ENCODE results near the gene IFNB1. TPM values are rescaled to one million over a fixed set of nuclear protein-coding genes. Genes with fewer than 3 reads are reported as not detected.

IFNB1 gene
- total and polyA plus RNA-seq, 2 of the 4 experiments (the other 2 are of a cell fraction) = not detected

- peak overlapping the region; percentile 30; the same call in 1 of the 2 replicates for H3K27ac ChIP-seq (ENCODE audit: insufficient read depth, low read length)
- WGBS, 2 experiments (ENCODE audit: extremely low coverage in 2 of 2, insufficient read length in 1 of 2) = 100% methylated on average over 2 of the region's 6 CpGs; no CpG with 5 or more reads in 1 of the 2 experiments
- TF ChIP-seq MXI1 (IDR thresholded peaks at IDR 0.05; ENCODE audit: borderline replicate concordance, low read depth, low read length) (peak; percentile 53; the same call in 1 of the 2 replicates), RAD21 (IDR thresholded peaks at IDR 0.05; ENCODE audit: low read length) (no peak), SMC3 (IDR thresholded peaks at IDR 0.05; ENCODE audit: low read depth, low read length) (no peak), CEBPB (IDR thresholded peaks at IDR 0.05; ENCODE audit: low read depth, low read length) (peak; percentile 84)
- BruUV-seq (replicated peaks) = no TSS peak
- H3K4me3 ChIP-seq (ENCODE audit: insufficient read depth, low read depth, low read length) = peak overlapping the region; percentile 26; the same call in 1 of the 2 replicates
- ChIA-PET POLR2A (ENCODE audit: unreplicated experiment) (no interaction called here), CTCF (interaction anchor here (0.6 to 0.7 kb wide), 2 partner anchors 14 to 598 kb away, joined by 3 to 4 read pairs; no protein-coding TSS in a partner anchor)
- H3K36me3 ChIP-seq (ENCODE audit: control insufficient read depth, insufficient read depth, low read length) = no peaks in the 10 kb centered on the region
- H3K56ac ChIP-seq (ENCODE audit: extremely low read depth, insufficient read depth, low read length) = no peak overlapping the region
- H4K91ac ChIP-seq (ENCODE audit: insufficient read depth, low read depth, low read length) = no peak overlapping the region
- dilution Hi-C loops (cut with HindIII; ENCODE audit: low sequenced_read_pairs, unreplicated experiment) (no loop called here), in situ Hi-C loops (cut with MboI; ENCODE audit: low sequenced_read_pairs) (no loop called here), intact Hi-C loops (cut with micrococcal nuclease) (no loop called here)
- 0 out of 2 replicates have a peak overlapping the region, but pooled peaks have one; percentile 55 for H3K23ac ChIP-seq (ENCODE audit: low read depth, low read length)
- H3K4me2 ChIP-seq (ENCODE audit: low read depth, low read length) = peak overlapping the region; percentile 87
- H2AFZ ChIP-seq (replicated peaks; ENCODE audit: low read length, poor library complexity) = peak overlapping the region; percentile 58
- H3K9ac ChIP-seq (ENCODE audit: low read depth, low read length) = no peak overlapping the region
- 0 out of 2 replicates have a peak overlapping the region, but pooled peaks have one; percentile 27 for H3K4ac ChIP-seq (ENCODE audit: low read depth, low read length)
- DNase-seq = peak; percentile 61
- peak overlapping the region; percentile 39; the same call in 1 of the 2 replicates for H4K5ac ChIP-seq (ENCODE audit: low read depth, low read length)
- H3K14ac ChIP-seq (replicated peaks; ENCODE audit: low read depth, low read length) = 0 out of 2 replicates have a peak overlapping the region, but pooled peaks have one; percentile 18
- H2BK120ac ChIP-seq (ENCODE audit: low read depth, low read length) = peak overlapping the region; percentile 52
- H4K8ac ChIP-seq (ENCODE audit: low read depth in 2 of 2, low read length in 2 of 2) = peak overlapping the region in 1 of 2 experiments; percentile 84; a peak in 2 of 4 replicates
- H3K4me1 ChIP-seq (ENCODE audit: control insufficient read depth, insufficient read depth, low read length) = peaks cover 3% of the 10 kb centered on the region; the same call in 1 of the 2 replicates
- H3K9me3 ChIP-seq (ENCODE audit: control insufficient read depth, insufficient read depth, low read length) = no peaks in the 10 kb centered on the region
- H2BK20ac ChIP-seq (ENCODE audit: low read depth, low read length) = no peak overlapping the region
- H3K27me3 ChIP-seq (ENCODE audit: control insufficient read depth, insufficient read depth, low read length) = peaks cover under 1% of the 10 kb centered on the region; the same call in 1 of the 2 replicates
- no peak overlapping the region for H2BK15ac ChIP-seq (ENCODE audit: low read depth, low read length)
- no peak overlapping the region for H2AK9ac ChIP-seq (replicated peaks; ENCODE audit: low read depth, low read length, poor library complexity)
- no peak overlapping the region for H2BK5ac ChIP-seq (ENCODE audit: low read depth, low read length, poor library complexity, severe bottlenecking)
- H4K20me1 ChIP-seq (ENCODE audit: insufficient read depth, low read length) = no peaks in the 10 kb centered on the region
- ATAC-seq (ENCODE audit: low read depth) = peak; percentile 75
- peak overlapping the region; percentile 76 for H3K18ac ChIP-seq (ENCODE audit: low read depth, low read length)
- H3K79me1 ChIP-seq (ENCODE audit: low read depth in 1 of 2, low read length in 2 of 2) = no peaks in the 10 kb centered on the region
- no peak overlapping the region for H2AK5ac ChIP-seq (ENCODE audit: low read depth, low read length)
- peaks cover 2% of the 10 kb centered on the region; the same call in 1 of the 2 replicates for H3K9me1 ChIP-seq (ENCODE audit: insufficient read depth, low read length)
Observed at GRCh38 chr9:21096172-21096900, 18.6 kb upstream of the IFNB1 start.

All from IMR-90 (cell line).